LNCAP (cell line): ENCODE results near the gene ARIH1.

Experiments
- TF ChIP-seq, protein P1 (sequence below): fragments of 450-650 bp; IDR thresholded peaks from 2 replicates; pipeline ENCODE4 v1.5.1; 2017; ENCODE audit warnings: mild to moderate bottlenecking

Gene ARIH1

DNA sequence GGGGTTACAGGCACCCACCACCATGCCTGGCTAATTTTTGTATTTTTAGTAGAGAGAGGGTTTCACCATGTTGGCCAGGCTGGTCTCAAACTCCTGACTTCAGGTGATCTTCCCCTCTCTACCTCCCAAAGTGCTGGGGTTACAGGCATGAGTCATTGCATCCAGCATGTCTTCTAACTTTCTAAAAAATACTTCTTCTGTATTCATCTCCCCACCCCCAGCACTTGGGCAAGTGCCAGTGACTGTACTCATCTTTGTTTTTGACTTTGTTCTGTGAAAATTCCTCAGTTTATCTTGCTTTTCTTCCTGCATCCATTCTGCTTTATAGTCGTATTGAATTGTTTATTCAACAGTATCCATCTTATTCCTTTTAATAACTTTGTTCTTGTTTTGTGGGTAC is 47.6 kb downstream of the ARIH1 start:
- TF ChIP-seq, protein P1, sequence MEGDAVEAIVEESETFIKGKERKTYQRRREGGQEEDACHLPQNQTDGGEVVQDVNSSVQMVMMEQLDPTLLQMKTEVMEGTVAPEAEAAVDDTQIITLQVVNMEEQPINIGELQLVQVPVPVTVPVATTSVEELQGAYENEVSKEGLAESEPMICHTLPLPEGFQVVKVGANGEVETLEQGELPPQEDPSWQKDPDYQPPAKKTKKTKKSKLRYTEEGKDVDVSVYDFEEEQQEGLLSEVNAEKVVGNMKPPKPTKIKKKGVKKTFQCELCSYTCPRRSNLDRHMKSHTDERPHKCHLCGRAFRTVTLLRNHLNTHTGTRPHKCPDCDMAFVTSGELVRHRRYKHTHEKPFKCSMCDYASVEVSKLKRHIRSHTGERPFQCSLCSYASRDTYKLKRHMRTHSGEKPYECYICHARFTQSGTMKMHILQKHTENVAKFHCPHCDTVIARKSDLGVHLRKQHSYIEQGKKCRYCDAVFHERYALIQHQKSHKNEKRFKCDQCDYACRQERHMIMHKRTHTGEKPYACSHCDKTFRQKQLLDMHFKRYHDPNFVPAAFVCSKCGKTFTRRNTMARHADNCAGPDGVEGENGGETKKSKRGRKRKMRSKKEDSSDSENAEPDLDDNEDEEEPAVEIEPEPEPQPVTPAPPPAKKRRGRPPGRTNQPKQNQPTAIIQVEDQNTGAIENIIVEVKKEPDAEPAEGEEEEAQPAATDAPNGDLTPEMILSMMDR, result no peak

DNA sequence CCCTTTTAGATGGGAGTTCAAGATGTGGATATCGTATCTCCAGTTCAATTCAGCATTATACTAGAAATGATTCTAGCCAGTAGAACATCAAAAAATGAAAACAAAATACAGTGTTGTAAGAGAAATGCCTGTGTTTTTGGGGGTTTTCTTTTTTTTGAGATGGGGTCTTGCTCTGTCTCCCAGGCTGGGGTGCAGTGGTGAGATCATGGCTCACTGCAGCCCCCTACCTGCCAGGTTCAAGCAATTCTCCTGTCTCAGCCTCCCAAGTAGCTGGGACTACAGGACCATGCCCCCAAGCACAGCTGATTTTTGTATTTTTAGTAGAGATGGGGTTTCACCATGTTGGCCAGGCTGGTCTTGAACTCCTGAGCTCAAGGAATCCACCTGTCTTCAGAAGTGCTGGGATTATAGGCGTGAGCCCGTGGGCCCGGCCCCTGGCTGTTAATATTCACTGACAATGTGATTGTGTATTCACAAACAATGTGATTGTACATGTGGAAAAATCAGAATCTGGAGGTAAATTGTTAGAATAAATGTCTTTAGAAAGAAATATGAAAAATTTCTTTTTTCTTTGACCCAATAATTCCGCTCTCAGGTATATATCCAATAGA is 59.0 kb downstream of the ARIH1 start:
- TF ChIP-seq, protein P1, result peak; percentile 42; the same call in 1 of the 2 replicates

DNA sequence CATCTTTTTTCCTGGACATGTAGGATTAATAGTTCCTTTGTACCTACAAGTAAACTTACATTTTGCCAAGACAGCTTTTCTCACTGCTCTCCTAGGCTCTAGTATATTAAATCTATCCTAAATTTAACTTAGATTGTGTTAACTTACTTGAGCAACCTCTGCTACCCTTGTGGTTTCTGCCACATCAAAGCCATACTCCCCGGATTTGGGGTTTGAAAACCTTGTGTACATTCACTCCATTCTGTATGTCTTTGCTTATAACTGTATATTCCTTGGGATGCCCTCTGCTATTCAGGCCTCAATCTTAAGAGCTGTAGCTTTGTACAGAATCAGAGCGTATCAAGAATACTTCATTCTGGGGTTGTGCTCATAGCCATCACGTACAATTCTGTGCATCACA is 60.4 kb downstream of the ARIH1 start:
- TF ChIP-seq, protein P1, result no peak

DNA sequence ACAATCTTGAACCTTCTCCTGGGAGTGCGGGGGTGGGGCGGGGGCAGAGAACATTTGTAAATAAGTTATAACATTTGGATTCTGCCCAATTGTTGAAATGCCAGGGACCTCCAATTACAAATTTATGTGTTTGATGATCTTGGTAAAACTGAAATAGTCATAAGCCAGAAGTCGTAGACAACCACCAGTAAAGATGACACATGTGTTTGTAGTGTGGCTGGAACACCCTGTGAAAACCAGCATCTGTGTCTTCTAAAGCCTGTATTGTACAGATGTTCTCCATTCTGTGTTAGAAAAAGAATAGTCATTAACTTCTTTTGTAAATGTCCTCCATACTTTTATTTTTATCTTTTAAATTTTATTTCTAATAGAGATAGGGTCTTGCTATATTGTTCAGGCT is 61.8 kb downstream of the ARIH1 start:
- TF ChIP-seq, protein P1, result no peak

DNA sequence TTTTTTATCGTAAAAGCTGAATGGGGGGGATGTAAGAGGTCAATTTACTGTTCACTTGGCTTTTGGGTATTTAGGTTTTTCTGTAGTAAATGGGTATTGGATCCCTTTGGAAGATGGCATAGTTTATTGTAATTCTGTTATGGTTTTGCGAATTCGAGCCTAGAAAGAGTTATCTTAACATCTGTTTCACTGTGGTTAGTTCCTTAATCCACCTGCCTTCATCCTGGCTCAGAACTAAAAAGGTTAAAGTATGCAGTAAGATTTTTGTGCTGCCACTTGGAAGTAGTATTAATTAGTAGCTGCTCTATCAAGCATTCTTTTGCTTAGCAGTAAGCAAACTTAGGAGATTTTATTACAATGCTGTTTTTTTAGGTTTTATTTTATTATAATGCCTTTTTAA is 62.4 kb downstream of the ARIH1 start:
- TF ChIP-seq, protein P1, result no peak

GRCh38 chr15:72538931-72539330 is 64.8 kb downstream of the ARIH1 start:
- TF ChIP-seq, protein P1, result no peak

GRCh38 chr15:72540606-72541237 is 66.6 kb downstream of the ARIH1 start:
- TF ChIP-seq, protein P1, result no peak
